COR-L47 (cell line): Measurements from ENCODE around the gene TPK1.
A peak's percentile ranks its signal among the peaks of the same experiment; 100 is the strongest.
"Not testable (repeated sequence)": the region's sequence is repeated elsewhere in the genome, so short reads cannot be mapped to it uniquely, and the experiment has no call there.

Experiments
- DNase-seq: peaks from one replicate; lab custom pipeline; 2025; lab: John Stamatoyannopoulos, UW

The TPK1 gene

GRCh38 chr7:144474800-144475615 lies 360.8 kb downstream of the TPK1 start:
- peak; percentile 75 for DNase-seq

DNA sequence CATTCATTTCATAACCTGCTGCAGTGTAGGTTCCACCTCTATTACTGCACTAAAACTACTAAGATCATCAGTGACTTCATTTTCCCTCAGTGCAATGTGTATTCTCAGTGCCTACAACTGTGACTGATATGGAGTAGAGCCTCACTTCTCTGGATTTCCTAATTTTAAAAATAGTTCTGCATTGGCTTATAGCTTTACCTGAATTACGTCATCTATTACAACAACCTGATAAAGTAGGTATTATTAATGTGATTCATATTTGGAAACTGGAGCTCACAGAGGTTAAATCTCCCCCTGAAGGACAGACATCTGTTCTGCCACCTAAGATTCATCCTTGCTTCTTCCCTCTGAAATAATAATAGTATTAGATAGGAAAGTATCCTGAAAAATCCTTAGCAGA lies 361.5 kb downstream of the TPK1 start:
- no peak for DNase-seq

DNA sequence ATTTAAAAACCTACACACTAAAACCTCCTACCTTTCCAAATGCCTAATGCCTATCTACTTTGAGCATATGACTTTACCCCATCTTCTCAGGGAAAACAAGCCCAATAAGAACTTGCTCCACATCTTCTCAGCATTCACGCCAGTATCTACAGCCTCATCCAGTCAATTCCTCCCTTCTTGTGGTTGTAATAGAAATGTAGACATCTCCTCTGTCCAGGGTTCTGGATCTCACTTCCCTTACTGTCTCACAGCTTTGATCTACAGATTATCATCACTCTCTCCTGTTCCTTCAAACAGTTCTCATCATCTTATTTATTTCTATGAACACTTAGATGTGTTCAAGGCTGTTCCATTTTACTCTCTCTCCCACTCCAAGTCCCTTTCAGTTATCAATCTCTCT lies 361.9 kb downstream of the TPK1 start:
- DNase-seq: no peak

DNA sequence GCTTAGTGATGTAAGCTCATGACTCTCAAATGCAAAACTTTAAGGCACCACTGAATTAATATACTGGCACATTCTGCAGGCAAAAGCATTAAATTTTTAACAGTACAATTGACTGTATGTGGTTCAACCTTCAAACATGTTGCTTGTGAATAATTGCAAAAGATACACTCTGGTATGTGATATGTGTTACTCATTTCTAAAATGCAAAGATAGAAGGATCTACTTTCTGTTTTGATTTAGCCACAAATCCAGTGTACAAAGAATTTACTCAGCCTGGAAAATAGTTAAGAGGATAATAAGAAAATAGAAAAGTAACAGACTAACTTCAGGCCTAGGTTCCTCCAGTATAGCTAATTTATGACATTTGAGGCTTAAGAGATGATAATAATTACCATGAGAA lies 365.8 kb downstream of the TPK1 start:
- no peak for DNase-seq

DNA sequence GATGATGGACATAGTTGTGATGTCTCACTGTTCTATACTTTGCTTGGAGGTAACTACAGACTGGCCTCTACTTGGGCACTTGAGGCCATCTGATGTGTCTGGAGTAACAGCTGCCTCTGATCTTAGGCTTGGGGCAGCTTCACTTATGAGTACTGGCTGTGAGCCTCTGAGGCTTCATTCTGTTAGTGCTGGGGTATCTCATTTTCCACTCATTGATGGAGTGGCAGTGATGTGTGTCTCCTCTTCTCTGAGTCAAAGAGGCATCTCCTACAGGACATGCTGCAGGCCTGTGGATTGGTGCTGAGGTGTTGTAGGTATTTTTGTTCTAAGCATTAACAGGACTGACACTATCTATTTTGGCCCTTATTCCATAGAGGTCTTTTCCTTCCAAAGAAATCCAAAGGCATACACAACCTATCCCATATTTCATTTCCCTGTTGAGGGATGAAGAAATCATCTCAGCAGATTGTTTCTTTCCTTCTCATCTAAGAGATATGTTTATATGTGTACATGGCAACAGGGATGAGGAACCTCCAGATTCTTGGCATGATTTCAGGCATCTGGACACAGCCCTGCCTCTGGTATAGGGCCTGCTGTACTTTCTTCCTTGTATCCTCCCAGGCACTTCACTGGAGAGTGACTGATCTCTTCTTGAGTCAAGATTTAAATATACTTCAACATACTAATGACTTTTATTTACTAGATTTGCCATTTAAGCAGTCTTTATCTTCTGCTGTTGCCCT lies 366.7 kb downstream of the TPK1 start:
- DNase-seq: no peak

DNA sequence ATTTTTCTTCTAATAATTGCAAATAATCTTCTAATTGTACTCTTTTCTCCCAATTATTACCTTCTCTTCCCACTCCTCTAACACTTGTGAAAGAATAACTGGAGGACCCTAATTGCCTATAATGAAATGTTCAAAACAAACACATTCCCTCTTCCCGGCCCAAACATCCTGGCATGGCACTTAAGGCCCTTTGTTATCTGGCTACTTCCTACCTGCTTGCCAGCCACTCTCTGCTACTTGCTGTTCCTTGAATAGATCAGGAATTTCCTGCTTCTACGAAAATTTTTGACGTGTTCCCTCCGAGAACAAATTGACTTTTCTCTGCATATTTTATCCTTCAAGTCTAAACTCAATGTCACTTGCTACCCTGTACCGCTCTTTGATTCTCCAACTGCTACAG lies 376.2 kb downstream of the TPK1 start:
- no peak for DNase-seq

DNA sequence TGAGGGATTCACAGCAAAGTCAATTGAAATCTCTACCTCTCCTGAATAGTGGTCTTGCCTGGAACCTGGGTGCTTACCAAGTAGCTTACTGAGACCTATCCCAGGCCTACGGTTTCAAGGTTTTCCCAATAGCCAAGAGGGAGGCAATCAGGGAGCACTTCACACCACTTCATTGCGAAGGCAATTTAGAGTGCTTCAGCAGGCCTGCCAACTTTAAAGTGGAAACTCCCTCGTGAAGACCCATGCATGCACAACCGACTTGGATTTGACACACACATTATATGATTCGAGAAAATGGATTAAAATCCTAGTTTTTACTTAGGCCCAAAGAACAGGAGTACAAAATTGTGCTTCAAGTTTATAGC lies 380.8 kb downstream of the TPK1 start:
- DNase-seq: no peak

- no peak for DNase-seq
Measured at GRCh38 chr7:144454256-144455039, 381.4 kb downstream of the TPK1 start.

- no peak for DNase-seq
Measured at GRCh38 chr7:144452064-144452463, 383.8 kb downstream of the TPK1 start.

DNA sequence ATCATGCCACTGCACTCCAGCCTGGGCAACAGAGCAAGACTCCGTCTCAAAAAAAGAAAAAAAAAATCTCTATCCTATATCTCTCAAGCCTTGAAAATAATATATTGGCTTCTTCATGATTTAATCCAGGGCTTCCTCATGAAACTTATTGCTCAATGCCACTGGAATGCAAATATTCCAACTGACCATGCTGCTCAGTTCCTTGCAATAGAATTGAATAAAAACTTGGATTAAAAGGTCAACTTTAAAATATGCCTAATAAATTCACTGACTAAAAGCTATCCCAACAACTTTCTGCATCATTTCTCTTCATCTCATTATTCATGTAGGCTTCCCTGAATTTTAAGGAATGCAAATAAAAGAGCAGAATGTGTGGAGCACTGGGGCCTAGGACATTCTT lies 390.3 kb downstream of the TPK1 start:
- no peak for DNase-seq

- peak; percentile 83 for DNase-seq
Measured at GRCh38 chr7:144439717-144440205, 396.1 kb downstream of the TPK1 start.

DNA sequence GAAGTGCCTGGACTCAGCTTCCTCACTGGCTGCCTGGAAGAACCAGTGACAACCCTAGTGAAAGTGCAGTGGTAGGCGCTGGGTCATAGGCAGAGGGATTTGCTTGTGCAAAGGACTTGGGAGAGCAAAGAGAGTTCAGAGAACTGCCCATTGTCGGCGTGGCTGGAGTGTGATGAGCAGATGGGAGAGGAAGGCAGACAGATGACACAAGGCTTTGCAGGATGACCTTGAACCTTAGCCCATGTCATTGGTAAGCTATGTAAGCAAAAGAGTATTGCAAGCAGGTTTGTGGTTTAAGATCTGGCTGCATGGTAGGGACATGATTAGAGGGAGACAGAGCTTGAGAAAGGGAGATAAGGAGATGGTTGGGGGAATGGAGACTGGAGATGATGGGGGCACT lies 397.1 kb downstream of the TPK1 start:
- DNase-seq: no peak

- peak; percentile 62 for DNase-seq
Measured at GRCh38 chr7:144437370-144438191, 398.3 kb downstream of the TPK1 start.

DNA sequence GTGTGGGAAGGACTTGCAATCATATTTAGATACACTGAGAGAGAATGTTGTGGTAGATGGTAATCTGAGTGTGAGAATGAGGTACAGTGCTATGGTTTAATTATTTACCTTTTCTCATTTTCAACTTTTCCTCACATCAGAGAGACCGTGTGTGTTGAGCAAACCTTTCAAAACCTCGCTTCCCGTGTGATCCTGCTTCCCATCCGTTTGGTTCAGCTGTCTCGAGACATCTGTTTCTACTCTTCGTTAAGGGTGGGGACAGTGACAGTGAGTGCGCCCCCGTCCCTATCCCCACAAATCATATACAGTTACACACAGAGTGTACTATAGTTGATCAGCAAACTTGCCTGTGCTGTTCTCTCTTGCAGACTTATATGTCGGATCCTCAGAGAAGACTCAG lies 399.4 kb downstream of the TPK1 start:
- DNase-seq: no peak

- no peak for DNase-seq
Measured at GRCh38 chr7:144428431-144428830, 407.4 kb downstream of the TPK1 start.

DNA sequence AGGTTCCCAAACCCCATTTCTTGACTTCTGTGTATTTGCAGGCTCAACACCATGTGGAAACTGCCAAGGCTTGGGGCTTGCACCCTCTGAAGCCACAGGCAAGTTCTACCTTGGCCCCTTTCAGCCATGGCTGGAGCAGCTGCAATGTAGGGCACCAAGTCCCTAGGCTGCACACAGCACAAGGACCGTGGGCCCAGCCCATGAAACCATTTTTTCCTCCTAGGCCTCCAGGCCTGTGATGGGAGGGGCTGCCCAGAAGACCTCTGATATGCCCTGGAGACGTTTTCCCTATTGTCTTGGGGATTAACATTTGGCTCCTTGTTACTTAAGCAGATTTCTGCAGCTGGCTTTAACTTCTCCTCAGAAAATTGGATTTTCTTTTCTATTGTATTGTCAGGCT lies 408.3 kb downstream of the TPK1 start:
- DNase-seq: not testable (repeated sequence)

GRCh38 chr7:144418931-144419330 lies 416.9 kb downstream of the TPK1 start:
- DNase-seq: not testable (repeated sequence)

- no peak for DNase-seq
Measured at GRCh38 chr7:144416341-144416740, 419.5 kb downstream of the TPK1 start.

GRCh38 chr7:144415858-144416257 lies 420.0 kb downstream of the TPK1 start:
- DNase-seq: no peak

DNA sequence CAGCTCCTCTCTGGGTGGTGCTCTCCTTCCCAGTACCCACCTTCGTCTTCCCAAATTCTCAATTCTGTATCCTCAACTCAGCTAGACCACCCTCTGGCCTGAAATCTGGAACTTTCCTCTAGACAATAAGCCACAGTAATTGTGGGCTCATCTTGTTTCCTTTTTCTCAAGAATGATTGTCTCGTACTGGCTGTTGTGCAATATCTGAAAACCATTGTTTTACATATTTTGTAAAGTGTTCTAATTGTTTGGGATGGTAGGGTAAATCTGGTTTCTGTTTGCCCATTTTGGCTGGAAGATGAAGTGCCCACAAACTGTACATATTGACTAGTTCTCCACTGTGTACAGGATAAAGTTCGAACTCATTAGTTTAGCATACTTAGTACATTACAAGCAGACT lies 421.0 kb downstream of the TPK1 start:
- DNase-seq: no peak

- DNase-seq: no peak
Measured at GRCh38 chr7:144410441-144410840, 425.4 kb downstream of the TPK1 start.

DNA sequence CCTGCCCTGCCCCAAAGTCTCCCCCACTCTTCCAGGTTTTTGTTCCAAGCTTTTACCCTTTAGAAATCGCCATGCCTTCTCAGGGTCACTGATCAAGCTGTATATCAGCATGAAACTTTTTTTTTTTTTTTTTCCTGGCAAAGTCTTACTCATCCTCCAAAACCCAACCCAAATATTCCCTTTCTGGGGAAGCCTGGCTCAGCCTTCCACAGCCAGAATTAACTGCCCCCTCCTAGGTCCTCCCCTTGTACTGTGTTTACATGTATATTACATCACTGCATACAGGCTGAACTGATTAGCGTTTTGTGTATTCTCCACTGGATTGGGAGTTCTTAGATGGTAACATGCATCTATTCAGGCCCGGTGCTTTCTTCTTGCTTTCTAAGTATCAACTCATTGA lies 427.7 kb downstream of the TPK1 start:
- DNase-seq: no peak
